ENCODE data around the gene ADGRB3.

GRCh38 chr6:68615938-68616337, 19.1 kb upstream of the ADGRB3 start:
- no peak for TF ChIP-seq CTCF (IDR thresholded peaks at IDR 0.05 in 8 of 11, conservative IDR thresholded peaks at IDR 0.05 in 3 of 11)
- TF ChIP-seq POLR2A (IDR thresholded peaks at IDR 0.05), result no peak

Measured in spleen (tissue), 7 donors.